Stimulated activated CD8-positive, alpha-beta memory T cell treated with anti-CD3 and anti-CD28 coated beads, Interleukin-4, amount 100 ng/mL, for 48 hours (primary cell): Measurements from ENCODE around the gene GAGE10.
"Not testable (repeated sequence)": the region's sequence is repeated elsewhere in the genome, so short reads cannot be mapped to it uniquely, and the experiment has no call there.

Source experiments
- DNase-seq: peaks from one replicate; pipeline ENCODE4 v3.0.0-alpha.2; 2020

Gene GAGE10

DNA sequence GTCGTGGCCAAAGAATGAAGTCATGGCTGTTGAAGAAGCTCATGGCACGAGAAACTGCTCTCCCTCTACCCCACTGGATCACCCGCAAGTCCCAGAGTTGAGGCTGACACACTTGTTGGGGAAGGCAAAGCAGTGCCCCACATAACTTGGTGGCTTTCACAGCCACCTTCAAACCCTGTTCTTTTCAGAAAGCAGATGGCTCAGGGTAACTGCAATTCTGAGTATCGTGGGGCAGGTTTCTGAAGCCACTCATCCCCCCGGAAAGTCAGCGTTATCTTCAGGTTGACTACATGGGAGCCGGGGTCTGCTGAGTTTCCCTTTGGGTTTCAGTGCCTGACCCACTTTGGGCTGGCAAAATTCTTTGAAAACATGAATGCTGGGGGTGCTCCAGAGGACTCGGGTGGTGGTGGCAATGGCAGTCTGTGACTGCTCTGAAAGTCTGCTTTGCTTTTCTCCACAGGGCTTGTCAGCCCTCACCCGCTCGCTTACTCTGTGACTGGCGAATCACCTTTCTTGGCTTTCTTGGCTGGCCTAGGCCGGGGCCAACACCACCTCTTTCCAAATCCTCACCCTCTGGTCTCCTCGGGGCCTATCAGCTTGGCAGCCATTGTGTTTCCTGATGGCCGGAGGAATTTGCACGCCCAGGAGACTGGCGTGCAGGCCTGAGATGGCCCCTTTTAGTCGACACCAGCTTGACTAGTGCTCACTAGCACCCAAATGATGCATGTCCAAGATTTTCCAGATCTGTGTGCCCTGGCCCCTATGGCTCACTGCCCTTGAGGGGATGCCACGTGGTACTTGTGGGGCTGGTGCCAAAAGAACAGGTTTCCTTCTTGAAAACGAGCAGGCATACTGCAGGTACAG is 26.5 kb upstream of the GAGE10 start:
- peak; percentile 56 for DNase-seq

- no peak for DNase-seq
Observed at GRCh38 chrX:49277535-49277830, 26.0 kb upstream of the GAGE10 start.

DNA sequence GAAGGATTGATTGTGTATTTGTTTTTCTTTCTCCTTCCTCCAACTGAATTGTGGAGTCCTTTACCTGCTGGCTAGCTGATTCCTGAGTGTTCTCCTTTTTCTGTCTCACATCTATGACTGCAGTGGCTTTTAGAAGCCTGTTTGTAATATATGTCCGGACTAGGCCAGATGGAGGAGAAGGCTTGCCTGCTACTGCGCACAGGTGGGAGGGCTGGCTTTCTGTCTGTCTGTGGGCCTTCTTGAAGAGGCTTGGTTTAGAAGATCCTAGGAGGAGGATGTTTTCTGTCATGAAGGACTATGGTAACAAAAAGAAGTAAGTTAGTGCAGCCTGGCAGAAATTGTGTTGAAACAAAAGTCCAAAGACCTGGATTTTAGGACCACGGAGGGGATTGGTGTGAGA is 25.4 kb upstream of the GAGE10 start:
- no peak for DNase-seq

DNA sequence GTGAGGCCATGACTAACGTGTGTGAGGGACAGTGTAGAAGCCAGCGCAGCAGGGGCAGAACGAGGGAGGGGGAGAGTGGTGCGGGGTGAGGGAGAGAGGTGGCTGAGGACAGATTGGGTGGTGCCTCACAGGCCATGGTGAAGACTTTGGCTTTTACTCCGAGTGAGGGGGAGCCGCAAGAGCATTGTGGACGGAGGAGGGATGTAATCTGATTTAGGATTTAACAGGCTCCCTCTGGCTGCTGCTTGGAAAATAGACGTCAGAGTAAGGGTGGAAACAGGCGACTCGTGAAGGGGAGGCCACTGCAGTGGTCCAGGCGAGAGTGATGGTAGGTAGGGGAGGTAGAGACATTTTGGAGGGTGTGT is 20.8 kb upstream of the GAGE10 start:
- DNase-seq = no peak

DNA sequence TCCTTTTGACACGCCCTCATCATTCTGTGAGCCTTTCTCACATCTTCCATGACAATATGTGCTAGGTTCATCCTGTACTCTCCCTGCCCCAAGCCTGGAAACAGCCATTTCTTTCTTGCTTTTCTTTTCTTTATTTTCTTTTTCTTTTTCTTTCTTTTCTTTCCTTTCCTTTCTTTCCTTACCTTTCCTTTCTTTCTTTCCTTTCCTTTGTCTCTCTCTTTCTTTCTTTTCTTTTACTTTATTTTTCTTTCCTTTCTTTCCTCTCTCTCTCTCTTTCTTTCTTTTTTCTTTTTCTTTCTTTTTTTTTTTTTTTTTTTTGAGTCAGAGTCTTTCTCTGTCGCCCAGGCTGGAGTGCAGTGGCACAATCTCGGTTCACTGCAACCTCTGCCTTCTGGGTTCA is 19.2 kb upstream of the GAGE10 start:
- DNase-seq = no peak

- no peak for DNase-seq
Observed at GRCh38 chrX:49286136-49286535, 17.3 kb upstream of the GAGE10 start.

GRCh38 chrX:49286581-49286980 is 16.9 kb upstream of the GAGE10 start:
- DNase-seq = no peak

DNA sequence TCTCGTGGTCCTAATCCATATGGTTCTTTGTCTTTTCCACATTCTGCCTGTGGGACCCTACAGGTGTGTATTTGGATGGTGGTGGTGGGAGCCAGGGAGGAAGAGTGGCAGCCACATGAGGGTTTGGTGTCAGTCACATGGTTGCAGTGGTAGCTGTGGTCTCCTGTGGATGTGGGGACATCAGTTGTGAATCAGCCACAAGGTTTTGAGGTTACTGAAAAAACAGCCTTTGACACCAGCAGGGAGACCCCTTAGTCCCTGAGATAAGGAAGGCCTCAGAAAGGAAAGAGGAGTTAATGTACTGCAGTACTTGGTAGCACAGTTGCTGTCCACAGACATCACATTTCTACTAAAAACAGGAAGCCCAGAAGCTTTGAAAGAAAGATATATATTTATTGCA is 15.8 kb upstream of the GAGE10 start:
- no peak for DNase-seq

- no peak for DNase-seq
Observed at GRCh38 chrX:49290215-49290614, 13.2 kb upstream of the GAGE10 start.

GRCh38 chrX:49291615-49292337 is 11.7 kb upstream of the GAGE10 start:
- DNase-seq = peak; percentile 87

- no peak for DNase-seq
Observed at GRCh38 chrX:49292400-49293362, 10.8 kb upstream of the GAGE10 start.

DNA sequence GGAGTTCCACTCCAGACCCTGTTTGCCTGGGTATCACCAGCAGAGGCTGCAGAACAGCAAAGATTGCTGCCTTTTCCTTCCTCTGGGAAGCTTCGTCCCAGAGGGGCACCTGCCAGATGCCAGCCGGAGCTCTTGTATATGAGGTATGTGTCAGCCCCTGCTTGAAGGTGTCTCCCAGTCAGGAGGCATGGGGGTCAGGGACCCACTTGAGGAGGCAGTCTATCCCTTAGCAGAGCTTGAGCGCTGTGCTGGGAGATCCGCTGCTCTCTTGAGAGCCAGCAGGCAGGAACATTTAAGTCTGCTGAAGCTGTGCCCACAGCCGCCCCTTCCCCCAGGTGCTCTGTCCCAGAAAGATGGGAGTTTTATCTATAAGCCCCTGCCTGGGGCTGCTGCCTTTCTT is 4.2 kb upstream of the GAGE10 start:
- not testable (repeated sequence) for DNase-seq

DNA sequence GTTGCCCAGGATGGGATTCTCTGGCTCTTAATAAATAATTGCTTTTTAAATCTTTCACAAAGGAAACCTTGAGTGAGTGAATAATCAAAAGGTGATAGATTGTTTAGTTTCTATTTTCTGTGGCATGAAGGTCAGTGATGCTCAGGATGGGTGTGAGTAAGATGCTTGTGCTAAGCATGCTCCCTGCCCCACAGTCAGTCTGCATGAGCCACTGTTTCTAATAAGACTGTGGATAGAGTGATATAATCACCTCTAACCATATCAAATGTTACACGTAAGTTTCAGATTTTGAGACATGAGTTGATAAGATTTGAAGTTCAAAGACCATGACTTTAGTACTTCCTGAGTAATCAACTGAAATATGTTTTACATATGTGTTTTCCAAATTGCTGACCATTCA is 2.7 kb upstream of the GAGE10 start:
- no peak for DNase-seq

GRCh38 chrX:49307775-49308174 is 4.3 kb downstream of the GAGE10 start:
- not testable (repeated sequence) for DNase-seq

DNA sequence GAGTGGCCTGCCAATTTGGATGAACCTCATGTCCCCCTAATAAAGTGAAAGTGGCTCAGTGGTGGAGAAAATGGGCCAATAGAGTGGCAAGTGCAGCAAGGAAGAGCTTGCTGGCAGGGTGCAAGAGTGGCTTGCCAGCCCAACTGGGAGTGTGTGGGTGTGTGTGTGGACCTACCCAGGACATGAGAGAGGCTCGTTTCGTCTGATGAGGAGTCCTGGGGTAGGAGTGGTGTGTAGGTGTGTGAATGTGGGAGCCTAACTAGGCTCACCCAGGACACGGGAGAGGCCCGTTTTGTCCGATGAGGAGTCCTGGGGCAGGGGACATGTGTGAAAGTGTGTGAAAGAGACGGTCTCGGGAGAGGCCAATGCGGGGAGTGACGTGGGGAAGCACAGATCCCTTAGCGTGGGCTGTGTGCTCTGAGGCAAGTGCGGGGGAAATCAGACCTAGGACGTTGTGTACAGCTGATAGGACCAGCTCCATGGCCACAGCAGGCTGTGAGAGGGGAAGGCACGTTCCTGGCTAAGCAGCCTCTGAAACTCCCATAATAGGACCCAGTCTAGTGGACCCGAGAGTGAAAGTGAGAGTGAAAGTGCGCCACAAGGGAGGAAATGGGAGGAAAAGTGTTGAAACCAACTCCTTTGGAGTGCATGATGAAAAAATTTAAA is 5.3 kb downstream of the GAGE10 start:
- DNase-seq = no peak

DNA sequence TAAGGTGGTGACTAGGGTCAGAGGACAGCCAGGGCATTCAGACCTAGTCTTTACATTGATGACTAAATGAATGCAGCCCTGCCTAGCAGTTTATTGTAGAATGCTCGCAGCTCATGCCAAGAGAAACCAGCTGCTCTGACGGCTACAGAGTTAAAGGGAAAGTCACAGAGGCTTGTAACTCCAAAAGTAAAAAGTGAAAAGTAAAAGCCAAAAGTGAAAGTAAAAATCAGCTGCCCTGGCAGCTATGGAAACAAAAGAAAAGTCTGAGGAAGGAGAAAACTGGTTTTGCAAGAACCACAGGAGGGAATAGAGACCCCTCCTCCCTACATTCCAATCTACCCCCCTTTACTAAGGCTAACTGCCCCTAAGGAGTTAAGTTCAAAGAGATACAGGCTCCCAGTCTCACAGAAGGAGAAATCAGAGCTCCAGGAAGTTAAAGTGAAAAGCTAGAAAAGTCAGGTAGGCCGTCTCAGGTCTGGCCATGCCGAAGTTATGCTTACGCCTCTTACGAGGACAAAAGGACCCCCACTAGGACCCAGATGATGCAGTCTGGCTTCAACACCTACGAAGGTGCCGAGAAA is 6.0 kb downstream of the GAGE10 start:
- DNase-seq = no peak

DNA sequence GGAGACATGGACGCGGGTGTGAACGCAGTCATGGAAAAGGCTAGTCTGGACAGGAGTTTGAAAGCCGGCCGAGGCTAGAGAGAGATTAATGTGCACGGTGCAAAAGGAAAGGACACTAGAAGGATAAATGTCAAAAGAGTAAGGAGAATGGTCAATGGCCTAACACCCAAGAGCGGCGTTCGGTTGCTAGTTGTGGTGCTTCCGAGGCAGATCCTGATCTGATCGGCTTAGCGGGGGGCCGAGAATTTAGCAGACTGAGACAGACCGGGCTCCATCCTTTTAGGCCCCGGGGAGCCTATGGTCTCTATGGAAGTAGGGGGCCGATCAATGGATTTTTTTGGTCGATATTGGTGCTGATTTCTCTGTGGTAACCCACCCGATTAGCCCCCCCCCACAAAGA is 6.9 kb downstream of the GAGE10 start:
- DNase-seq = no peak

- no peak for DNase-seq
Observed at GRCh38 chrX:49312176-49312575, 8.7 kb downstream of the GAGE10 start.

DNA sequence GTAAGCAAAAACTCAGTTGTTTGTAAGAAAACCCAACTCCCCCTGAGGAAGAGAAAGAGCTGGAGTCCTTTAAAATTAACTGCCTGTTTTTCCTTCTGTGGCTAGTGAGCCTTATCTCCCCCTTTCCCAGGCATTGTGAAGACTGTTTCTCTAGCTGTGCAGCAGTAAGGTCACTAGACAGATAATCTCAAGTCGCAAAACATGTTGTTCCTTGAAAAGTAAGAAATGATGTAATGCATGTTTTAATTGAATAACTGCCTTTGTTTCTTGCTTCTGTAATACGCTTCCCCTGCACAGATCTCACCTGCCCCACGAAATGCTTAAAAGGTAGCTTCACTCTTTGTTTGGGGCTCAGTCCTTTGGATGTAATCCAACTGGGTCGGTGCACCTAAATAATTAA is 12.6 kb downstream of the GAGE10 start:
- DNase-seq = no peak

- not testable (repeated sequence) for DNase-seq
Observed at GRCh38 chrX:49321737-49322136, 18.3 kb downstream of the GAGE10 start, which contains the start of gene GAGE12J. Gene GAGE12J, plus strand, starts transcription at chrX:49322037. Its CDS starts 1,157 bp downstream, at chrX:49323194.

DNA sequence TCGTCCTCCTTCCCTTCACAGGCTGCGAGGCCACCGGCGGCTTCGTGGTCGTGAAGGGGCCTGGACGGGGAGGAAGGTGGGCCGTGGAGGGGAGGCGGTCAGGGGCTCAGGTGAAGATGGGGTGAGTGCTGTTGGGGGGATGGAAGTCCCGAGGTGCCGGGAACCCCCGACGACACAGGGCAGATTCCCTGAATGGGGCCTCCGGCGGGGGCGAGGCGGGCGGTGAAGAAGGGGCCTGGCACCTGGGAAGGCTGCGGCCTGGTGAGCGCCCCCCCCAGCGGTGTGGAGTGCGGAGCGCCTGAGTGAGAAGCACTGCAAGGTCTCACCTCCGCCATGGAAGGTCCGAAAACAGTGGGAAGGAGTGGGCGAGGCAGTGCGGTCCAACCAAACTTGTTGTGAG is 18.8 kb downstream of the GAGE10 start:
- DNase-seq = not testable (repeated sequence)

DNA sequence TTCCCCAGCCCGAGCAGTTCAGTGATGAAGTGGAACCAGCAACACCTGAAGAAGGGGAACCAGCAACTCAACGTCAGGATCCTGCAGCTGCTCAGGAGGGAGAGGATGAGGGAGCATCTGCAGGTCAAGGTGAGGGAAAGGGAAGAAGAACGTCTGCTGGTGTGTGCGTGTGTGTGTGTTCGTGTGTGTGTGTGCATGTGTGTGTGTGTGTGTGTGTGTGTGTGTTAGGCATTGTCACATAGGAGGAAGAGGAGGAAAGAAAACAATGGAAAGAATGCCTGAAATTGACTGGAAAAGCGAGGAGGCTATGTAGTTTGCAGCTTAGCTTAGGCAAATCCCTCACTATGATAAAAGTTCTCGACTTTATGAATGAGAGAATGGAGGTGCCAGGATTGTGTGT is 20.3 kb downstream of the GAGE10 start:
- not testable (repeated sequence) for DNase-seq
